GM19468 (cell line): Measurements from ENCODE around the gene WDR59.
A peak's percentile ranks its signal among the peaks of the same experiment; 100 is the strongest.
"Not testable (repeated sequence)": the region's sequence is repeated elsewhere in the genome, so short reads cannot be mapped to it uniquely, and the experiment has no call there.

Source experiments
- ATAC-seq: cut with Tn5 transposase; IDR thresholded peaks from one replicate; pipeline ENCODE4 v1.9.1; 2021; ENCODE audit warnings: mild to moderate bottlenecking, moderate library complexity, moderate number of reproducible peaks; ENCODE audit not compliant: unreplicated experiment; ENCODE audit errors: extremely low read depth

WDR59 gene

DNA sequence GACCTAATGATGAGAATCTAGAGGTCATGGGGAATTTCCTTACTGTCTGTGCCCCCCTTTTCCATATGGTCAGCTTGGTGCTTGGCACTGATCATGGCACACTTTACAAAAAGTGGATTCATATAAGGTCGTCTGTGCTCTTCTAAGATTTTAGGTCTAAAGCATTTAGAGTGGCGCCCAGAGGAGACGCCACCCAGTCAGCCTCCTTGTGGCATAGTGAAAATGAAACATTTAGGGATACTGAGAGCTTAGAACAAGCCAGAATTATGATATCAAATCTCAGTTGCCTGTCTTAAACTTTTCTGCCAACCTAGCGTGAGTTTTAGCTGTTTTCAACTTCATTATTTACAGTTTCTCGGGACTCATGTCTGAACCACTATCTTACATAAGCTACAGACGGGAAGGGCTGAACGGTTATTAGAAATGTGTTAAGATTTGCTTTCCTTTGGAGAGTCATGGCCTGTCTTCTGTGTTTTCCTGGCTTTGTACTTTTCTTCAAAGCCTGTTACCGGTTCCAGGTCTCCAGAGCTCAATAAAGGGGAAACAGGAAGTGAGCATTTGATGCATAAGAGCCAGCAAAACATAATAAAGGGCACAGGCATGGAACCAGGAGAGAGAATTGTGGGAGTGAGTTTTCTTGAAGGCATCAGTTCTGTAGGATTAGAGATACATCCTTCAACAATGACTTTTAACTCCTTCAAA lies 27.6 kb upstream of the WDR59 start:
- no peak for ATAC-seq

- peak; percentile 35 for ATAC-seq
These were observed 26.8 kb upstream of the WDR59 start for GRCh38 chr16:75011634-75012307.

DNA sequence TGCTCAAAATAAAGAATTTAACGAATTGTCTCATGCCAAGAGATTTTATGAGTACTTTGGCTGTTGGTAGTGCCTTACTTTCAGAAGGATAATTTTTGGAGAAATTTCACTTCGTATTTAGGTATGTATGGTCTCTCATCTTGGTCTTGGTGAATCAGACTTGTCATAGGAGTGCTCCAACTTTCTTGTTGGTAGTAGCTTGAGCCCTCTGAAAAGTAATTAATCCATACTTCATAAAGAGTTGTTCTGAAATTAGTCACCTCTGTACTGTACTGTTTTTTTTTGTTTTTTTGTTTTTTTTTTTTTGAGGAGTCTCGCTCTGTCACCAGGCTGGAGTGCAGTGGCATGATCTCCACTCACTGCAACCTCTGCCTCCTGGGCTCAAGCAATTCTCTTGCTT lies 25.5 kb upstream of the WDR59 start:
- no peak for ATAC-seq

DNA sequence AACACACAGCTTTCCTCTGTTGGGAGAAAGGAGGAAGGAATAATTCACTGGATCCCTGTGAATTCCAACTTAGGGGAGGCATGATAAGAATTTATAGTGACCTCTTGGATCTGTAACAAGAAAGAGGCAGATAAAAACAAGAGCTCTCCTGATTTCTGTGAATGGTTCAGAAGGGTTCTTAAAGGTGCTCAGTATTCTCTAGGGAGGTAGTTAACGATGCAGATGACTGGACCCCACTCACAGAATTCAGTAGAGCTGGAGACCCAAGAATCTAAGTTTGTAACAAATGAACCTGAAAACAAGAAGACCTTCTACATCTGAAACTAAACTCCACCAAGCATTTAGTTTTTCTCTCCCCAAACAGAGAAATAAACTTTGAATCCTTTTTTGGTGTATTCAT lies 22.5 kb upstream of the WDR59 start:
- ATAC-seq = no peak

DNA sequence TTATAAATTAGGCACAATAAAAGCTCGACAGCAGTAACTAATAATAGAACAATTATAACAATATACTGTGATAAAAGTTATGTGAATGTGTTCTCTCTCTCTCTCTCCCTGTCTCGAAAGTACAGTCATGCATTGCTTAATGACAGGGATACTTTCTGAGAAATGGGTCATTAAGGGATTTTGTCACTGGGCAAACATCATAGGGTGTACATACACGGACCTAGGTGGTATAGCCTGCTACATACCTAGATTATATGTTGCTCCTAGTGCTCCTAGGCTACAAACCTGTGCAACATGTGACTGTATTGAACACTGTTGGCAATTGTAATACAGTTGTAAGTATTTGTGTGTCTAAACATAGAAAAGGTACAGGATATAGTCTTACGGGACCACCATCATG lies 20.8 kb upstream of the WDR59 start:
- no peak for ATAC-seq

DNA sequence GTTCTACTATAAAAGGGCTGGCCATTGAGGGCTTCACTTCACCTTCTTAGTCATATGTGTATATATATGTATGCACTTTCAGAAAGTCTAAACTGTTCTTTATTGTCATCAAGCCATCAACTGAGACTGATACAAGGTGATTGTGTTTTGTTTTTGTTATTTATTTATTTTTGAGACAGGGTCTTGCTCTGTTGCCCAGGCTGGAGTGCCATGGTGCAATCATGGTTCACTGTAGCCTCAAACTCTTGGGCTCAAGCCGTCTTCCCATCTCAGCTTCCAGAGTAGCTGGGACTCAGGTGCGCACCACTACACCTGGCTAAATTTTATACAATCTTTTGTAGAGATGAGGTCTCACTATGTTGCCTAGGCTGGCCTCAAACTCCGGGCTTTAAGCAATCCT lies 19.5 kb upstream of the WDR59 start:
- no peak for ATAC-seq

DNA sequence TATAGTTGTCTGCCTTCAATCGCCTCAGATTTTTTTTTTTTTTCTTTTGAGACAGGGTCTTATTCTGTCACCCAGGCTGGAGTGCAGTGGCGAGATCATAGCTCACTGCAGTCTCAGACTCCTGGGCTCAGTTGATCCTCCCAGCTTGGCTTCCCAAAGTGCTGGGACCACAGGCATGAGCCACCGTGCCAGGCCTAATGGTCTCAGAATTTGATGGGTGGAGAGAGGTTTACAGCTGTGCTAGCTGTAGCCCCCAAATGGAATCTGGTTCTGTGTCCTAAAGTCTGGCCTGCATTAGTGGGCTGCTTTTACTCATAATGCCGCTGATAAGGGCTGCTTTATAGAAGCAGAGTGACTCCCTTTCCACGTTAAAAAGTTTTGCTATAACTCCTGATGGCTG lies 19.0 kb upstream of the WDR59 start:
- no peak for ATAC-seq

GRCh38 chr16:75002474-75002873 lies 17.6 kb upstream of the WDR59 start:
- no peak for ATAC-seq

GRCh38 chr16:75000481-75001081 lies 15.7 kb upstream of the WDR59 start:
- ATAC-seq = no peak

- no peak for ATAC-seq
These were observed 14.9 kb upstream of the WDR59 start for GRCh38 chr16:74999609-75000480.

GRCh38 chr16:74999219-74999608 lies 14.3 kb upstream of the WDR59 start:
- ATAC-seq = peak; percentile 5

DNA sequence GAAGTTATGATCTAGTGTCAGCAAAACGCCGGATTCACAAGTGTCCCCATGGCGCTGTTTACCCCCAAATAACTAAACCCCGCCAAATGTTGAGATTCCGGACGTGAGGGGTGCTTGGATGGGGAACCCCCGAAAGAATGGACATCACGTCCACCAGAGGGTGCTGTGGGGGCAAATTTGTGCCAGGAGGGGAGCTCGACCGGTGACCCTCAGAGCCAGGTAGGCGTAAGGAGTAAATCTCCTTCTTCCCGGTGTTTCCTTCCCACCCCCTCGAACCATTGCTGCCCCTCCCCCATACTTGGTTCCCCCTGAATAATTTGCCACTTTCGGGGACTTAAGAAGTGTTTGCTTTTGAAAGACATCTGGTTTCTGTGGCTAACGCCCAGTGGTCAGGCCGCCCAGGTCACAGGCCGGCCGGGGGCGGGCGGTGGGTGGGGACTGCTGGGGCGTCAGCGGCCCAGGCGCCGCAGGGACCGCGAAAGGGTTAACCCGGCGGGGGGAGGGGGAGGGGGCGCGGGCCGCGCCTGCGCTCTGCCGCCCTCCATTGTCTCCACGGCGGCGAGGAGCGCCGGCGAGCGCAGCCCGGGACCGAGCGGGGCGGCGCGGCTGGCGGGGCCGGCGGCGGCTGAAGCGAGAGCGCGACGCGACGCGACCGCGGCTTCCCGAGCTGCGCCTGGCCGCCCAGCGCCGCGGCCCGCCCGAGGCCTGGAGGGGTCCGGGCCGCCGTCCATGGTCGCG lies 13.7 kb upstream of the WDR59 start, which contains the start of gene ZNRF1:
ZNRF1 (plus strand) TSS at position 544 of the 738 bp plus-strand sequence. CDS start 648 bp downstream, outside the sequence.
- ATAC-seq = peak; percentile 59

- no peak for ATAC-seq
These were observed 12.1 kb upstream of the WDR59 start for GRCh38 chr16:74997042-74997491.

- ATAC-seq = no peak
These were observed 11.1 kb upstream of the WDR59 start for GRCh38 chr16:74995986-74996385.

- no peak for ATAC-seq
These were observed 6.9 kb upstream of the WDR59 start for GRCh38 chr16:74991593-74992403.

DNA sequence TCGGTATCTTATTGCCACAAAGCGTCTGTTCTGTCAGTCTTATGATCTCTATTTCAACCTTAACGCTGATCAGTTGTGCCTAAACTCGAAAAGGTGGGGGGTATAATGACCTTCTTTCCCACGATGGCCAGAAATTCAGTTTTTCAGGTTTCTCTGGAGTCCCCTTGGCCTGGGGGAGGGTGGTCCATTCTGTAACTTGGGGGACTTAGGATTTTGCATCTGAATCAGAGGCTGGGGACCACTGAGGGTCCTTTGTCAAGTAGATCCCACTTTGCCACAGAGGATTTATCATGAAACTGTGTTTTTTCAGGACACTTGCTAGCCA lies 6.3 kb upstream of the WDR59 start:
- no peak for ATAC-seq

GRCh38 chr16:74990832-74991231 lies 5.9 kb upstream of the WDR59 start:
- no peak for ATAC-seq

DNA sequence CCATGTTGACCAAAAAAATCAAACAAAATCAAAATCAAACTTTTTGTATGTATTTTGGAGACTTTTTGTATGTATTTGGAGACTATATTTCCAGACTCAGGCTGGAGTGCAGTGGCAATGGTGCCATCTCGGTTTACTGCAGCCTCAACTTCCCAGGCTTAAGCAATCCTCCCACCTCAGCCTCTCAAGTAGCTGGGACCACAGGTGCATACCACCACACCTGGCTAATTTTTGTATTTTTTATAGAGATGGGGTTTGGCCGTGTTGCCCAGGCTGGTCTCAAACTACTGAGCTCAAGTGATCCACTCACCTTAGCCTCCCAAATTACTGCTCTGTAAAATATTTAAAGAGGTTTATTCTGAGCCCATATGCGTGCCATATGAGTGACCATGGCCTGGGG lies 4.9 kb upstream of the WDR59 start:
- not testable (repeated sequence) for ATAC-seq

DNA sequence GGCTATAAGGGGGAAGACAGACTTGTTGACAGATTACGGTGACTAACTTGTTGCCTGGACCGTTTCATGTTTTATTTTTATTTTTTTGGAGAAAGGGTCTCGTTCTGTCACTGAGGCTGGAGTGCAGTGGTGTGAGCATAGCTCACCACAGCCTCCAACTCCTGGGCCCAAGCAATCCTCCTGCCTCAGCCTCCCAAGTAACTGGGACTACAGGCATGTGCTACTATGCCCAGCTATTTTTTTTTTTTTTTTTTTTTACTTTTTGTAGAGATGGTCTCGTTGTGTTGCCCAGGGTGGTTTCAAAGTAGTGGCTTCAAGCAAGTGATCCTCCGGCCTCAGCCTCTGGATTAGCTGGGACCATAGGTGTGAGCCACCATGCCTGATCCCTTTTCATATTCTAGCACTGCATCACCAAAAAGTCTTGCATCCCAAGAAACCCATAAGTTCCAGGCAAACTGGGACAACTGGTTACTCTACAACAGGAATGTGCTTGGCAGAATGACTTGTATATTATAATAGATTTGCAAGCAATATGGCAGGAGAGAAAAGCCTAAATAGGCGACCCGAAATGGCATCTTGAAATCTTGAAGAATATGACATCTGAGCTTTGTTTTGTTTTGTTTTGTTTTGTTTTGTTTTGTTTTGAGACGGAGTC lies 2.2 kb upstream of the WDR59 start:
- ATAC-seq = no peak
